GM08714 (cell line): Measurements from ENCODE around the gene JAG1.

Experiments used
- H3K4me3 ChIP-seq: fragments of 200-500 bp; sonication (Bioruptor generic); 2 replicates; pipeline ENCODE4 v1.5.1; 2014; ENCODE audit warnings: mild to moderate bottlenecking, low read length, inconsistent platforms
- ZNF274 ChIP-seq: IDR thresholded peaks from 2 replicates; pipeline ENCODE4 v1.6.1; 2012; ENCODE audit warnings: mild to moderate bottlenecking, low read depth, low read length

The JAG1 gene

DNA sequence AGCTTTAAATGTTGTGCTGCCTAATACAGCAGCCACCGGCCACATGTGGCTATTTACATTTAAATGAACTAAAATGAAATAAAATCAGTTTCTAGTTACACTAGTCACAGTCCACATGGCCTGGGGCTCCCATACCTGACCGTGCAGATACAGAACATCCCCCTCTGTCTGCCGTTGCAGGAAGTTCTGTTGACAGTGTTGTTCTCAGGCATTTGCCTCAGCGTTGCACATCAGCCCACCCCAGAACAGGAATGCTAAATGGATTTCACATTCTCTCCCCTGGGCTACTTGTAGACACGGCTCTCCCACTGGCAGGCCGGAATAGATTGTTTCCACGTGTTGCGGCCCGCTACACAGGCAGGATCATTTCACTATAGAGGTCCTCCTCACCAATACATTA is 26.3 kb downstream of the JAG1 start:
- H3K4me3 ChIP-seq, result no peak overlapping the region
- no peak for TF ChIP-seq ZNF274

DNA sequence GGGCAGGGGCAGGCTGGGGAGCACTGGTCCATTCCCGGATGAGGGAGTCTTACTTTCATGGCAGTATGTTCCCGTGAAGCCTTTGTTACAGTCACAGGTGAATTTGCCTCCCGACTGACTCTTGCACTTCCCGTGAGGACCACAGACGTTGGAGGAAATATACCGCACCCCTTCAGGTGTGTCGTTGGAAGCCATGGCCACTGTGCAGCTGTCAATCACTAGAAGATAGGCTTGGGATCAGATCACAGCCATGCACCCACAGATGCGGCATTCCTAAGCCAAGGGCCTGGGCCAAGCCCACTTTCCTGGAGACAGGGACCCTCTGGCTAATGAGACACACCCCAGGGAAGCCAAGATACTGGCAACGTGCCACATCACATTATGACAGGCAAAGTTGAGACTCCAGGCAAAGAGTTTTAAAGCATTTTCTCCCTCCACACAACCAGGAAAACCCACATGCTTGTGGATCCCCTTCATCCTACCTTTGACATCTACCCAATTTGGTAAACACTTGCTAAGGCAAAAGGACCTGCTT is 26.8 kb downstream of the JAG1 start:
- TF ChIP-seq ZNF274, result no peak
- H3K4me3 ChIP-seq, result no peak overlapping the region

DNA sequence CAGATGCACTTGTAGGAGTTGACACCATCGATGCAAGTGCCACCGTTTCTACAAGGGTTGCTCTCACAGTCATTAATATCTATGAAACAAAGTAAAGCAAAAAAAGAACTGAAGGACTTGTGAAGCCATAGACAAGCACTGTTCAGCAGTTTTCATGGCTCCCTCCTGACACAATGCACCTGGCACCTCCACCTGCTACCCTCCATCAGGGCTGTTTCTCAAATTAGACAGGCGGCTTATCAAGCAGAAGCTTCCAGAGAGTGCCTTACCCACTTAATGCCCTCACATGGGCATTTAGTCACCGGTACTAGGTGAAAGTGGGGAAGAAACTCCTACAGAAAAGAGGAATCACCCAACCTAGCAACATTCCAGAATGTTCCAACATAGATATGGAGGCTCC is 27.8 kb downstream of the JAG1 start:
- no peak overlapping the region for H3K4me3 ChIP-seq
- no peak for TF ChIP-seq ZNF274

DNA sequence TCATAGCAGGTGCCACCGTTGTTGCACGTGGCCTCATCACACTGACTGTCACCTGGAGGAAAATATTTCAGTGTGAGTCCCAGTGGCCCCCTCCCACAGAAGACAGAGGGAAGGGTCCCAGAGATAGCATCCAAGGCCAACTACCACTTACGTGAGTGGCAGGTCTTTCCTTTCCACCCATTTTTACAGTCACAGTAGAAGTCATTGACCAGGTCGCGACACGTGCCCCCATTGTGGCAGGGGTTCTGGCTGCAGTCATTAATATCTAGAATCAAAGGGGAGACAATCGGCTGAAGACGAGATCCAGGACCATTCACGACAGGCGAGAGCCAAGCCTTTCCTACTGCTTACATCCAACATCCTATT is 28.6 kb downstream of the JAG1 start:
- no peak for TF ChIP-seq ZNF274
- no peak overlapping the region for H3K4me3 ChIP-seq

DNA sequence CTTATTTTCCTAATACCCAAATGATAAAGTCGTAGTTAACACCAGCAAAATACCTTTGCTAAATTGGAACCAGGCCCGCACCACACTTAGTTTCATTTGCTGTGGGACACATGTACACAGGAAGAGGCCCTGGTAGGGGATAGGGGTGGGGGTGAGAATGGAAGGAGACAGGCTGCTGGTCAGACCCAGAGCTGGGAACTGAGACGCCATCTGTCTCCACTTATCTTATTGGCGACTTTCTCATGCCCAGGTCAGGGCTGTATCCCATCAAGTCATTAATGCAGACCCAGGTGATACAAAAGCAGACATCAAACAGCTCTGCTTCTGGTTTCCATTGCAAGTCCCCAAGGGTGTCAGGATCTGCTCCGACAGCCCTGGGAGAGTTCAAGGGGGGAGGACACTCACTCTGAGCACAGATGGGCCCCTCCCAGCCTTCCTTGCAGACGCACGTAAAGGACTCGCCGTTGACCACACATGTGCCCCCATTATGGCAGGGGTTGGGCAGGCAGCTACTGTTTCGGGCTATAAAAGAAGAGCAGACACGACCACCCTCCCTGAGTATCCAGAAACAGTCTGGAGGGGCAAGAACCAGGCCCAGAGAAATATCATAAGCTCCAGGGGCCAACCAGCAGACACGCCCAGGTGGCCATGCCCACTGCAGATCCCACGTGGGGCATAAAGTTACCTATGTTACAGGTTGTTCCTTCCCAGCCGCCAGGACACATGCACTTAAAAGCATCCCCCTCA is 29.2 kb downstream of the JAG1 start:
- TF ChIP-seq ZNF274, result no peak
- no peak overlapping the region for H3K4me3 ChIP-seq

DNA sequence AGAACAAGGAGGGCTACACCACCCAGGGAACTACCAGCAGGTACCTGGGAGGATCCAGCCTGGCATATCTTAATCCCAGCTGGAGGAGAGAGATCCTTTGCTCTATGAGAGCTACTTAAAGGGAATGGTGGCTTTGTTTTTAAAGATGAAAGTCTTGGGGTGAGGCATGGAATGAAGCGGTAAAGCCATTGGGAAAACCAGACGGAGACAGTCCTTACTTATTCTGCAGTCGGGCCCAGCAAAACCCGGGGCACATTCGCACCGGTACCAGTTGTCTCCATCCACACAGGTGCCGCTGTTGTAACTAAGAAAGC is 30.3 kb downstream of the JAG1 start:
- no peak overlapping the region for H3K4me3 ChIP-seq
- TF ChIP-seq ZNF274, result no peak

DNA sequence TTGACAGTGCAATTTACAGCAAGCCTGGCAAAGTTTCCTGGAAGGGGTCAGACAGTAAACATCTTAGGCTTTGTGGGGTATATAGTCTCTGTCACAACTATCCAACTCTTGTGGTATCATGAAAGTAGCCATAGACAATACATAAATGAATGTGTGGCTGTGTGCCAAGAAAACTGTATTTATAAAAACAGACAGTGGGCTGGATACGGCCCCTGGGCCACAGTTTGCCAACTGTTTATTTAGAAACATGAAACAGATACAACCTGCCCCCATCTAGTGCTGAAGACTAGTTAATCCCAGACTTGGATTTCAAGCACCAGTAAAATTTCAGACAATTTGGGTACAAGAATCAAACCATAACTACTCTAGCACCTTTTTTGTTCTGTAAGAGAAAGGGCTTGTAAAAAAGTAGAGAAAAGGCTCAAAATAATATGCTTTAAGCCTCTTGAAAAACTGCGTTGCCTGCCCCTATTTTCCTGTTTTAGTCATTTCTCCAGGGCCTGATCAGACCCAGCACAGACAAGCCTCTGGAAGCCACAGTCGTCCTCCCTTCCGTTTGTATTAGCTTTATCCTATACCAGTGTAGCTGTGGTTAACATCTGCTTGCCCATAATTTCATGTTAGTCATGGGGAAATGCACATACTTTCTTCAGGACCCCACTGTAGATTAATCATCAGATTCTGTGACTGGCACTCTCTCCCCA is 30.8 kb downstream of the JAG1 start:
- no peak overlapping the region for H3K4me3 ChIP-seq
- no peak for TF ChIP-seq ZNF274

DNA sequence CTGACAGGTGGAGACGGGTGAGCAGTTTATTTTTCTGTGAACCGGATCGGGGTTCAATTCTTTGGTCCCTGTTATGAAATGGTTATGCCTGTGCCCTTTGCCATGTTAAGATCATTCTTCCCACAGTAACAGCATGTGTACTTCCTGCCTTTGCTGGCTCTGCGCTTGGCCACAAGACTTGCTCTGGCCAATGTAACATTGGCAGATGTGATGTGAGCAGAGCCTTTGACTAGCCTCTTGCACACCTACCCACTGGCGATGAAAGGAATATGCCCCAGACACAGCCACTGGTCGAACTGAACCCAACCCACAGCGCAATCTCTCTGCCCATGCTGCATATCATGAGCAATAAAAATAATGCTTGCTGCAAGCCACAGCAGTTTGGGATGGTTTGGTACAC is 31.9 kb downstream of the JAG1 start:
- no peak overlapping the region for H3K4me3 ChIP-seq
- no peak for TF ChIP-seq ZNF274

DNA sequence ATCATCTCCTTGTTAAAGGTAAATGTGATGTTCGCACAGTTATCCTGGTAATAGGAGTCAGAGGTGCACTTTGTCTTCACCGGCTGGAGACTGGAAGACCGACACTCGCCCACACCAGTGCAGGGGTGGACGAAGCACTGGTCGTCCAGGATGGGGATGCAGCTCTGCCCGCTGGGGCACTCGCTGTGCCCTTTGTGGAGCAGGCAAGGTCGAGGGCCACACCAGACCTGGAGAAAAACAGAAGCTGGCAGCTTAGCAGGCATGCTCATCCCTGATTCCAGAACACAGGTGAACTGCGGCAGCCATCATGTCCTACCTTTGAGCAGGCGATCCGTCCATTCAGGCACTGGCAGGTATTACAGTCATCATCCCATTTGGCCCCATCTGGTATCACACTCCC is 32.3 kb downstream of the JAG1 start:
- no peak for TF ChIP-seq ZNF274
- no peak overlapping the region for H3K4me3 ChIP-seq

DNA sequence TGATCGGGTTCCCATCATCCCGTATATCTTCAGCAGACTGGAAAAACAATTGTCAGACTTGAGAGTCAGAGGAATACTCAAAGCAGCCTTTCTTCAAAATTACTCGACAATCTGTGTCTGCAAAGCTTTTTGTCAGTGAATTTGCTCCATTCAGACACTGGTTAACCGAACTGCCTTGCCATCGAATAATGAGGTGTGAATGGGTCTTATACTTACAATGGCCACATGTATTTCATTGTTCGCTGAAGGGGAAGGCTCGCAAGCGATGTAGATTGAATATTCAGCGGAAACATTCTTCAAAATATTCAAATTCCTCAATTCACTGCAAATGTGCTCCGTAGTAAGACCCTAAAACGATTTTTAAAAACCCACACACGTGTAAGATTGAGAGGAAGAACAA is 32.9 kb downstream of the JAG1 start:
- no peak overlapping the region for H3K4me3 ChIP-seq
- no peak for TF ChIP-seq ZNF274

DNA sequence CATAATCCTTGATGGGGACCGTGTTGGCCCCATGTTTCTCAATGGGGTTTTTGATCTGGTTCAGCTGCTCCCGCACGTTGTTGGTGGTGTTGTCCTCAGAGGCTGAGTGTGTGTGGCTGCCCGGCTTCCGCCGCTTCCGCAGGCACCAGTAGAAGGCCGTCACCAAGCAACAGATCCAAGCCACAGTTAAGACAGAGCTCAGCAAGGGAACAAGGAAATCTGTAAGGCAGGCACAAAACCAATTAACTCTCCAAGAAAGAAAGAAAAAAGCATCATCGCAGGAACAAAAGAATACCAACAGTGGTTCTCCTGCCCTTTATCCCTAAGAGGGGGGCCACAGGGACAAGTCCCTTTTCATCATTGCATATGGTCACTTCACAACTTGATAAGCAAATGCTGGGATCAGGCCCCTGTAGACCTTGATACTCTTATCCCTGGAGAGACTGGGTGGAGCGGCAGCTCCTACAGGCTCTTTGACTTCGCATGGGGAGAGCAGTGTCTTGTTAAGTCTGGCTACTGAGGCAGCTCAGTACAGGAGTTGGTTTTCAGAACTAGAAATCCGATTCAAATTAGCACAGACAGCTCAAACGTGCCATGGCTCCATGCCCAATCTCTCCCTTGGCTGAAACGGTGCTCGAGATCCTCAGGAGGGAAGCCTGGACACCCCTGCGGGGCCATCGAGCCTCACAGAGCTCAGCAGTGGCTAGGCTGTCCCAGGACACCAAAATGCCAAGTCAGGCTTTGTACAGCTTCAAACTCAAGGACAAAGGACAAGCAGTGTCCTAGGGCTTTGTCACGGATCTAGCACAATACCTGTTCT is 33.9 kb downstream of the JAG1 start:
- no peak for TF ChIP-seq ZNF274
- no peak overlapping the region for H3K4me3 ChIP-seq

DNA sequence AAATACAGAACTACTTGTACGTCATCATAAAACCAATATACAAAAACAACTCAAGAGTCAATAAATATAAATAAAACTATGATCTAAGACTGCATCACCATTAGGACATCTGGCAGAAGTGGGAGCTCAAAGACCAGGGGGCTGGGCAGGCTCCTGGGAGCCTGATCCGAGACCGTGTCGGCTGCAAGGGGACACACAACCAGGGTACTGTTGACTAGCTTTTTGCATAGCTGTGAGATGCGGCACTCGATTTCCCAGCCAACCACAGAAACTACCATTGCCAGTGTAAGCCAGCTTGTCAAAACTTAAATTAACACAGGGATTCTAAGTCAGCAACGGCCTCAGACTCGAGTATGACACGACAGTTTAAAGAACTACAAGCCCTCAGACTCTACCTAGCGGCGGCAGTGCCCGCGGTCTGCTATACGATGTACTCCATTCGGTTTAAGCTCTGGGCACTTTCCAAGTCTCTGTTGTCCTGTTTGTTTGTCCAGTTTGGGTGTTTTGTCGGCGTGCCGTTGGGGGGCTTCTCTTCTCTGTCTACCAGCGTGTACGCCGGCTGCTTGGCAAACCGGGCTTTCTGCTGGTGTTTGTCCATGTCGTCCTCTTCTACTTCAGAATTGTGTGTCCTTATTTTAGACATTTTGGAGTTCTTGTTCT is 34.6 kb downstream of the JAG1 start:
- H3K4me3 ChIP-seq, result no peak overlapping the region
- TF ChIP-seq ZNF274, result no peak

DNA sequence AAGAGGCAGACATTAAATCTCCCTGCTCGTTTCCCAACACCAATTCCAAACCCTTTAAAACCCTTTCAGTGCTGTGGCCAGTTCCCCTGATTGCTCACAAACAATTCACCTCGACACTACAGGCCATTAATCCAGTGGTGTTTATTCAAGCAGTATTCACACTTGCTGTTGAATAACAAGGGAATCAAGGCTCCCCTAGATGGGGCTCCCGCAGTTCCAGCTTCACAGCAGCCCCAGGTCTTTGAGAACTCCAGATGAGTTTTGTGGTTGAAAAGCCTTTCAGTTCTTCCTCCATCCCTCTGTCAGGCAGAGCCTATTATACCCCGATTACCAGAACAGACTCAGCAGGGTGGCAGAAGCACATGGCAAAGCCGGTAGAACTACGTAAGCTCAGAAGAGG is 36.2 kb downstream of the JAG1 start:
- no peak for TF ChIP-seq ZNF274
- no peak overlapping the region for H3K4me3 ChIP-seq

DNA sequence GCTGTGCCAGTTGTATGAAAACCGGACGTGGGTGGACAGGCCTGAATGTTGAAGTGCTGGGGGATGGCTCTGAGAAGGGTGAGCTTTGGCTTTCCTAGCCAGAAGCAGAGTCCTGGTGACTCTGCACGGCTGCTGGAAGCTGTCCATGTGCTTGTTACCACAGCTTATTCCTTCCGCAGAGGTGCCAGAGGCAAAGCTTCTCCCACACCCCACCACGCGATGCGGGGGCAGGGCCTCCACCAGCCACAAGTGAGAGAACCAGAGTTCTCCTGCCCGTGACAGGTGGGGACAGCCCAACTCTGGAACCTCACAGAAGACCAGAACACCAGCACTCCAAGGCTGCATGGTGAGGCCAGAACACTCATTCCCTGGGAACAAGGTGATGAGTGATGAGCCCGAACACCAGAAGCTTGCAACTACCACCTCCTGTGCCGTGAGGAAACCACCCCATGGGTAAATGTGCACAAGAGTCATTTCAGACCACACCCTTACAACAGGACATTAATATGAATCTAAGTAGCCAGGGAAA is 36.7 kb downstream of the JAG1 start:
- no peak overlapping the region for H3K4me3 ChIP-seq
- TF ChIP-seq ZNF274, result no peak

DNA sequence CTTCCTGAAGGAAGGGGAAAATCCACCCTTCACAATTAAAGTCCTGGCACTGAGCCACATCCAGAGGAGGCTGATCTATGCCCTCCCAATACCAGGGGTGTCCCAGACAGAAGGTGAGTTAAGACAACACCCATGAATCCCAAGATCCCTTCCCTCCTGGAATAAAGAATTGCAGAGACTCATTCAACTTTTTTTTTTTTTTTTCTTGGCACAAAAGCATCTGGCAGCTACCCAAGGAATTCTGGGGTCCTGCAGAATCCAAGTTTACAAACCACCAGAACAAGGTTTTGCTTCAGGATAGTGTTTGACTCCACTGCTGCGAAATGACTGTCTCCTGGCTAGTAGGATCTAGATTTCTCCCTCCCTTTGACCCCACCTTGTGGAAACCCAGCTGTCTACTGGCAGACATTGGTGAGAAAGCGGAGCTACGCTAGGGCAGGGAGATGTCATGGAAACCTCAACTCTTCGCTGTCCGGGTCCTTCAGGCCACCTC is 37.4 kb downstream of the JAG1 start:
- TF ChIP-seq ZNF274, result no peak
- H3K4me3 ChIP-seq, result no peak overlapping the region
